Tibial nerve (tissue), 4 donors: ENCODE measurements around the gene DIAPH1.

Experiments
- CTCF ChIP-seq, 5 experiments: fragments of 200-600 bp in 3 of 5; fragments of 450-650 bp in 2 of 5; sonication (generic) in 3 of 5; IDR thresholded peaks; one replicate each; pipeline ENCODE4 v1.5.1; 2016 to 2019; ENCODE audit warnings: antibody characterized with exemption in 5 of 5, mild to moderate bottlenecking in 3 of 5, moderate library complexity in 2 of 5
- EP300 ChIP-seq, 2 donors: sonication (generic); formaldehyde crosslinking; IDR thresholded peaks; one replicate each; pipeline ENCODE4 v1.6.1; 2017; ENCODE audit warnings: antibody characterized with exemption in 2 of 2, mild to moderate bottlenecking in 1 of 2
- POLR2A ChIP-seq, 2 donors: fragments of 450-650 bp; IDR thresholded peaks; one replicate each; pipeline ENCODE4 v1.6.1; 2017; ENCODE audit warnings: antibody characterized with exemption in 2 of 2, mild to moderate bottlenecking in 2 of 2, moderate library complexity in 2 of 2

- TF ChIP-seq CTCF (IDR thresholded peaks at IDR 0.05), result no peak
- TF ChIP-seq EP300 (IDR thresholded peaks at IDR 0.05), result no peak
- no peak for TF ChIP-seq POLR2A (IDR thresholded peaks at IDR 0.05)
Measured at GRCh38 chr5:141484641-141485311, 134.0 kb downstream of the DIAPH1 start, which contains the start of gene PCDHGC4.
